ENCODE data around the gene LHX5.

LHX5 gene

DNA sequence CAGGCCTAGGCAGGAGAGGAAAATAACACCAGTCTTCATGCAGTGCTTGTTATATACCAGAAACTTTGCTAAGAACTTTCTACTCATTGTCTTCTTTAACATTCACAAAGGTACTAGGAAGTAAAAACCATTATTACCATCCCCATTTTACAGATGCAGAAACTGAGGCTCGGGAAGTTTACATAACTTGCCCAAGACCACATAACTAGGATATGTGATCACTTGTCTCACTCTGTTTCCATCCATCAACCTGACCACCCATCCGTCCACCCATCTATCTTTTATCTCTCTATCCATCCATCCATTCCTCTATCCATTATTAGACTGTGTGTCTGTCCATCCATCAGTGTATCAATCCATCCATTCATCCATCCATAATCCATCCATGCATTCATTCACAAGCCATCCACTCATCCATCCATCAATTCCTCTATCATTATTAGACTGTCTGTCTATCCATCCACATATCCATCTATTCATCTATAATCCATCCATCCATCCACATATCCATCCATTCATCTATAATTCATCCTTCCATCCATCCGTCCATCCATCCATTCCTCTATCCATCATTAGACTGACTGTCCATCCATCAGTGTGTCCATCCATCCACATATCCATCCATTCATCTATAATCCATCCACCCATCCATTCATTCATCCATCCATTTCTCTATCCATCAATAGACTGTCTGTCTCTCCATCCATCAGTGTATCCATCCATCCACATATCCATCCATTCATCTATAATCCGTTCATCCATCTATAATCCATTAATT lies 33.0 kb downstream of the LHX5 start:
- no peaks in the 10 kb centered on the region for H3K36me3 Mint-ChIP-seq (ENCODE audit: low read depth)
- H3K27ac Mint-ChIP-seq: no peak overlapping the region
- H3K27me3 Mint-ChIP-seq (ENCODE audit: low read depth): peaks cover 12% of the 10 kb centered on the region

DNA sequence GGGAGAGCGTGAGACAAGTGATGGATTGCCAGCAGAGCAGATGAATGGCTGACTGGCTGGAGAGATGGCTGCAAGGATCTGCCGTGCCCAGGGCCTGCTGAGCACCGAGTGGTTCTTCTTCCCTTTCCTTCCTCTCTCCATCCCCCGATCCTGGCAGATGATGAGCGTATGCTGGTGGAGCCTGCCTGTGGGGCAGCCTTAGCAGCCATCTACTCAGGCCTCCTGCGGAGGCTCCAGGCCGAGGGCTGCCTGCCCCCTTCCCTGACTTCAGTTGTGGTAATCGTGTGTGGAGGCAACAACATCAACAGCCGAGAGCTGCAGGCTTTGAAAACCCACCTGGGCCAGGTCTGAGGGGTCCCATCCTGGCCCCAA lies 34.0 kb downstream of the LHX5 start:
- H3K4me1 Mint-ChIP-seq: no peaks in the 10 kb centered on the region
- no peak overlapping the region for H3K27ac Mint-ChIP-seq
- H3K36me3 Mint-ChIP-seq (ENCODE audit: low read depth): no peaks in the 10 kb centered on the region
- H3K9me3 Mint-ChIP-seq: no peaks in the 10 kb centered on the region
- H3K27me3 Mint-ChIP-seq (ENCODE audit: low read depth): peaks cover 6% of the 10 kb centered on the region
- TF ChIP-seq, protein P1, sequence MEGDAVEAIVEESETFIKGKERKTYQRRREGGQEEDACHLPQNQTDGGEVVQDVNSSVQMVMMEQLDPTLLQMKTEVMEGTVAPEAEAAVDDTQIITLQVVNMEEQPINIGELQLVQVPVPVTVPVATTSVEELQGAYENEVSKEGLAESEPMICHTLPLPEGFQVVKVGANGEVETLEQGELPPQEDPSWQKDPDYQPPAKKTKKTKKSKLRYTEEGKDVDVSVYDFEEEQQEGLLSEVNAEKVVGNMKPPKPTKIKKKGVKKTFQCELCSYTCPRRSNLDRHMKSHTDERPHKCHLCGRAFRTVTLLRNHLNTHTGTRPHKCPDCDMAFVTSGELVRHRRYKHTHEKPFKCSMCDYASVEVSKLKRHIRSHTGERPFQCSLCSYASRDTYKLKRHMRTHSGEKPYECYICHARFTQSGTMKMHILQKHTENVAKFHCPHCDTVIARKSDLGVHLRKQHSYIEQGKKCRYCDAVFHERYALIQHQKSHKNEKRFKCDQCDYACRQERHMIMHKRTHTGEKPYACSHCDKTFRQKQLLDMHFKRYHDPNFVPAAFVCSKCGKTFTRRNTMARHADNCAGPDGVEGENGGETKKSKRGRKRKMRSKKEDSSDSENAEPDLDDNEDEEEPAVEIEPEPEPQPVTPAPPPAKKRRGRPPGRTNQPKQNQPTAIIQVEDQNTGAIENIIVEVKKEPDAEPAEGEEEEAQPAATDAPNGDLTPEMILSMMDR (IDR thresholded peaks at IDR 0.05; ENCODE audit: unreplicated experiment in 3 of 3): no peak
- H3K4me3 Mint-ChIP-seq: no peak overlapping the region

More for the DNA sequence above, 33.0 kb downstream of the LHX5 start:
- TF ChIP-seq, protein P1 (IDR thresholded peaks at IDR 0.05; ENCODE audit: unreplicated experiment in 3 of 3): no peak
- Mint-ChIP-seq H3K4me1 (no peaks in the 10 kb centered on the region), H3K9me3 (no peaks in the 10 kb centered on the region), H3K4me3 (no peak overlapping the region)

DNA sequence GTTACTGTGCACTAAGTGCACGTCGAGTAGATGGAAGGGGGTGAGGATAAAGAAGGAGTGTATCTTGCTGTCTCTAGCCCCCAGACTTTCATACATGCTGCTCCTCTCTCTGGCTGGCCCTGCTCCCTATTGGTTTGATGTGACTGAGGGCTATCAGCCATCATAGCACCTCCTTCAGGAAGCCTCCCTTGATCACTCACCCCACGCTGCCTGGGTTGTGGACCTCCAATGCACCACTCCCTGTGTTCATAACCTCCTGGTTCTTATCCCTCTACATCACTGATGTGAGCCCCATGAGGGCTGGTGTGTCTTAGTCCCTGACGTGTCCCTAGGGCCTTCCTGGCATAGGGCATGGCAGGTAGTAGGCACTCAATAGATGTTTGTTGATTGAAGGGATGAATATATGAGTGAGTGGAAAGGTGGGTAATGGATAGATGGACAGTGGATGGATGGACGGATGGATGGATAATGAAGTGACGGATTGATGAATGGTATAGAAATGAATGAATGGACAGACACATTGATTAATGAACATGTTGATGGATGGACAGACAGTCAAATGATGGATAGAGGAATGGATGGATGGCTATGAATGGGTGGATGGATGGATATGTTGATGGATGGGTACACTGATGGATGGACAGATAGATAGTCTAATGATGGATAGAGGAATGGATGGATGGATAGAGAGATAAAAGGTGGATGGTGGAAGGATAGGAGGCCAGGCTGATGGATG lies 34.5 kb downstream of the LHX5 start:
- Mint-ChIP-seq H3K27ac (no peak overlapping the region), H3K9me3 (no peaks in the 10 kb centered on the region), H3K27me3 (ENCODE audit: low read depth) (peaks cover 6% of the 10 kb centered on the region), H3K4me3 (no peak overlapping the region), H3K4me1 (no peaks in the 10 kb centered on the region), H3K36me3 (ENCODE audit: low read depth) (no peaks in the 10 kb centered on the region)
- TF ChIP-seq, protein P1 (IDR thresholded peaks at IDR 0.05; ENCODE audit: unreplicated experiment in 3 of 3): no peak

DNA sequence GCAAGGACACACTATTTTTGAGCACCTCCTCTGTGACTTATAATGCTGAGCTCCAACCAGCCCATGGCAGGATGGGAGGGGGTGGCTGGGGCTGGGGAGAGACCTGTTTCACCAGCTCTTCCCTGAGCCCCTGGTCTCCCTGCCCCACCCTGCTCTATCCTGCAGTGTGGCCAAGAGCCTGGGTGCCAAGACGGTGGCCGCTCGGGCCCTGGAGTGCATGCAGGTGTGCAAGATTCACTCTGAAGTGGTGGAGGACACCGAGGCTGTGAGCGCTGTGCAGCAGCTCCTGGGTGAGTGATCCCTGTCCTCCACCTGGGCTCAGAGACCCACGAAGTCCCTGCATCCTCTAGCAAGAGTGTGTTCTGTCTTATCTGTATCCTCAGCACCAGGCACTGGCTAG lies 35.1 kb downstream of the LHX5 start:
- no peaks in the 10 kb centered on the region for H3K36me3 Mint-ChIP-seq (ENCODE audit: low read depth)
- TF ChIP-seq, protein P1 (IDR thresholded peaks at IDR 0.05; ENCODE audit: unreplicated experiment in 3 of 3): no peak

DNA sequence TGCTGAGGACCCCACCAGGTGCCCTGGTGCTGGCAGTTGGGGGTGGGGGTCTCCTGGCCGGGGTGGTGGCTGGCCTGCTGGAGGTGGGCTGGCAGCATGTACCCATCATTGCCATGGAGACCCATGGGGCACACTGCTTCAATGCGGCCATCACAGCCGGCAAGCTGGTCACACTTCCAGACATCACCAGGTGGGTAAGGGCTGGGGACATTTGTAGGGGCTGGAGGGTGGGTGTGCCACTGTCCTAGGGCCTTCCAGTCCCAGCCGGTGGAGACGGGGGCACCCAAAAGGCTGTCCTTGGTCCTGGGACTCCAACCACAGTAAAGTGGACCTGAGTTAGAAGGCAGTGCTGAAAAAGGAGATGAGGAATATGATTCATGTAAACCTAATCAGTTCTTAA lies 36.3 kb downstream of the LHX5 start:
- no peak overlapping the region for H3K4me3 Mint-ChIP-seq
- no peaks in the 10 kb centered on the region for H3K4me1 Mint-ChIP-seq
- TF ChIP-seq, protein P1 (IDR thresholded peaks at IDR 0.05; ENCODE audit: unreplicated experiment in 3 of 3): no peak
- H3K36me3 Mint-ChIP-seq (ENCODE audit: low read depth): no peaks in the 10 kb centered on the region
- H3K27ac Mint-ChIP-seq: no peak overlapping the region
- no peaks in the 10 kb centered on the region for H3K9me3 Mint-ChIP-seq
- peaks cover 6% of the 10 kb centered on the region for H3K27me3 Mint-ChIP-seq (ENCODE audit: low read depth)

More for the DNA sequence above, 35.1 kb downstream of the LHX5 start:
- Mint-ChIP-seq H3K27me3 (ENCODE audit: low read depth) (peaks cover 3% of the 10 kb centered on the region), H3K27ac (no peak overlapping the region), H3K9me3 (no peaks in the 10 kb centered on the region), H3K4me1 (no peaks in the 10 kb centered on the region), H3K4me3 (no peak overlapping the region)

Measured in nephron (organoid).